Measurements from ENCODE around the gene PRSS21. TPM values are rescaled to one million over a fixed set of nuclear protein-coding genes. Genes with fewer than 3 reads are reported as not detected.

PRSS21 gene
- total and polyA plus RNA-seq, 4 donors: 0.18 to 1.0 (median 0.26) TPM; not detected in 1

DNA sequence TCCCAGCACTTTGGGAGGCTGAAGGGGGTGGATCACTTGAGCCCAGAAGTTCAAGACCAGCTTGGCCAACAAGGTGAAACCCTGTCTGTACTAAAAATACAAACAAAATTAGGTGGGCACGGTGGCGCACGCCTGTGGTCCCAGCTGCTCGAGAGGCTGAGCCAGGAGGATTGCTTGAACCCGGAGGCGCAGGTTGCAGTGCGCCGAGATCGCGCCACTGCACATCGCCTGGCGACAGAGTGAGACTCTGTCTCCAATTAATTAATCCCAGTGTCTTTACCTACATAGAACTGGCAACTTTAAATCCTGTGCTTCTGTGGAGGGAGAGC lies 38.4 kb upstream of the PRSS21 start:
- TF ChIP-seq, protein P1, sequence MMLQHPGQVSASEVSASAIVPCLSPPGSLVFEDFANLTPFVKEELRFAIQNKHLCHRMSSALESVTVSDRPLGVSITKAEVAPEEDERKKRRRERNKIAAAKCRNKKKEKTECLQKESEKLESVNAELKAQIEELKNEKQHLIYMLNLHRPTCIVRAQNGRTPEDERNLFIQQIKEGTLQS (IDR thresholded peaks at IDR 0.05): no peak
- no peak for TF ChIP-seq RXRA (IDR thresholded peaks at IDR 0.05)
- TF ChIP-seq TAF1 (conservative IDR thresholded peaks at IDR 0.05): no peak
- TF ChIP-seq HNF4G (IDR thresholded peaks at IDR 0.05): no peak
- TF ChIP-seq CTCF (IDR thresholded peaks at IDR 0.05; ENCODE audit: low read depth, low read length, missing input control): no peak
- TF ChIP-seq ZBTB33 (IDR thresholded peaks at IDR 0.05): no peak
- no peak for TF ChIP-seq SP1 (IDR thresholded peaks at IDR 0.05)
- TF ChIP-seq NR2F2 (IDR thresholded peaks at IDR 0.05): no peak
- no peak for TF ChIP-seq JUND (IDR thresholded peaks at IDR 0.05)
- TF ChIP-seq MAX (IDR thresholded peaks at IDR 0.05): no peak
- TF ChIP-seq RAD21 (IDR thresholded peaks at IDR 0.05): no peak
- TF ChIP-seq, protein P2, sequence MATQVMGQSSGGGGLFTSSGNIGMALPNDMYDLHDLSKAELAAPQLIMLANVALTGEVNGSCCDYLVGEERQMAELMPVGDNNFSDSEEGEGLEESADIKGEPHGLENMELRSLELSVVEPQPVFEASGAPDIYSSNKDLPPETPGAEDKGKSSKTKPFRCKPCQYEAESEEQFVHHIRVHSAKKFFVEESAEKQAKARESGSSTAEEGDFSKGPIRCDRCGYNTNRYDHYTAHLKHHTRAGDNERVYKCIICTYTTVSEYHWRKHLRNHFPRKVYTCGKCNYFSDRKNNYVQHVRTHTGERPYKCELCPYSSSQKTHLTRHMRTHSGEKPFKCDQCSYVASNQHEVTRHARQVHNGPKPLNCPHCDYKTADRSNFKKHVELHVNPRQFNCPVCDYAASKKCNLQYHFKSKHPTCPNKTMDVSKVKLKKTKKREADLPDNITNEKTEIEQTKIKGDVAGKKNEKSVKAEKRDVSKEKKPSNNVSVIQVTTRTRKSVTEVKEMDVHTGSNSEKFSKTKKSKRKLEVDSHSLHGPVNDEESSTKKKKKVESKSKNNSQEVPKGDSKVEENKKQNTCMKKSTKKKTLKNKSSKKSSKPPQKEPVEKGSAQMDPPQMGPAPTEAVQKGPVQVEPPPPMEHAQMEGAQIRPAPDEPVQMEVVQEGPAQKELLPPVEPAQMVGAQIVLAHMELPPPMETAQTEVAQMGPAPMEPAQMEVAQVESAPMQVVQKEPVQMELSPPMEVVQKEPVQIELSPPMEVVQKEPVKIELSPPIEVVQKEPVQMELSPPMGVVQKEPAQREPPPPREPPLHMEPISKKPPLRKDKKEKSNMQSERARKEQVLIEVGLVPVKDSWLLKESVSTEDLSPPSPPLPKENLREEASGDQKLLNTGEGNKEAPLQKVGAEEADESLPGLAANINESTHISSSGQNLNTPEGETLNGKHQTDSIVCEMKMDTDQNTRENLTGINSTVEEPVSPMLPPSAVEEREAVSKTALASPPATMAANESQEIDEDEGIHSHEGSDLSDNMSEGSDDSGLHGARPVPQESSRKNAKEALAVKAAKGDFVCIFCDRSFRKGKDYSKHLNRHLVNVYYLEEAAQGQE (IDR thresholded peaks at IDR 0.05): no peak
- TF ChIP-seq HNF4A (conservative IDR thresholded peaks at IDR 0.05): no peak
- DNase-seq (ENCODE audit: low spot score): no peak
- peak overlapping the region in 1 of 2 donors; percentile 89 for H3K9ac ChIP-seq (ENCODE audit: low read depth in 1 of 2, low read length in 2 of 2)
- H3K4me1 ChIP-seq (ENCODE audit: control insufficient read depth in 4 of 4, insufficient read depth in 4 of 4, low read length in 3 of 4): peaks cover 10 to 24% (median 18%) of the 10 kb centered on the region in 4 donors
- no peaks in the 10 kb centered on the region for H3K9me3 ChIP-seq (ENCODE audit: control insufficient read depth in 4 of 4, low read length in 3 of 4)
- H3K4me3 ChIP-seq (ENCODE audit: low read depth in 1 of 3, low read length in 3 of 3): peak overlapping the region in 1 of 3 donors; percentile 90
- H3K27me3 ChIP-seq (ENCODE audit: control insufficient read depth in 4 of 4, insufficient read depth in 4 of 4, low read length in 3 of 4): no peaks in the 10 kb centered on the region
- 96% methylated on average over 12 of the region's 12 CpGs for WGBS
- peak overlapping the region in 1 of 2 donors; percentile 99 for H3K27ac ChIP-seq (ENCODE audit: low read depth in 1 of 2, low read length in 2 of 2)
- peaks cover 0 to 9% (median 4%) of the 10 kb centered on the region in 4 donors for H3K36me3 ChIP-seq (ENCODE audit: control insufficient read depth in 4 of 4, insufficient read depth in 3 of 4, low read depth in 1 of 4, low read length in 3 of 4)

GRCh38 chr16:2779151-2779920 lies 37.7 kb upstream of the PRSS21 start:
- H3K9ac ChIP-seq (ENCODE audit: low read depth in 1 of 2, low read length in 2 of 2): no peak overlapping the region
- H3K4me3 ChIP-seq (ENCODE audit: low read depth in 1 of 3, low read length in 3 of 3): no peak overlapping the region
- H3K4me1 ChIP-seq (ENCODE audit: control insufficient read depth in 4 of 4, insufficient read depth in 4 of 4, low read length in 3 of 4): peaks cover 10 to 24% (median 18%) of the 10 kb centered on the region in 4 donors
- no peaks in the 10 kb centered on the region for H3K27me3 ChIP-seq (ENCODE audit: control insufficient read depth in 4 of 4, insufficient read depth in 4 of 4, low read length in 3 of 4)
- DNase-seq (ENCODE audit: low spot score): no peak
- H3K27ac ChIP-seq (ENCODE audit: low read depth in 1 of 2, low read length in 2 of 2): no peak overlapping the region
- H3K9me3 ChIP-seq (ENCODE audit: control insufficient read depth in 4 of 4, low read length in 3 of 4): no peaks in the 10 kb centered on the region
- 90% methylated on average over 23 of the region's 23 CpGs for WGBS
- H3K36me3 ChIP-seq (ENCODE audit: control insufficient read depth in 4 of 4, insufficient read depth in 3 of 4, low read depth in 1 of 4, low read length in 3 of 4): peaks cover 0 to 5% (median 2%) of the 10 kb centered on the region in 4 donors
- TF ChIP-seq FOXA2 (IDR thresholded peaks at IDR 0.05) (no peak), CTCF (IDR thresholded peaks at IDR 0.05; ENCODE audit: low read depth, low read length, missing input control) (no peak), RXRA (IDR thresholded peaks at IDR 0.05) (no peak), HNF4G (IDR thresholded peaks at IDR 0.05) (no peak), EGR1 (IDR thresholded peaks at IDR 0.05; ENCODE audit: low read depth in 2 of 2) (no peak), NR2F2 (IDR thresholded peaks at IDR 0.05) (no peak)
- TF ChIP-seq, protein P1 (IDR thresholded peaks at IDR 0.05): no peak
- TF ChIP-seq, protein P2 (IDR thresholded peaks at IDR 0.05): no peak

Measured in liver (tissue), 9 donors.